Lower leg skin (tissue), 3 donors: ENCODE results near the gene SLC11A2.

Experiments
- POLR2A ChIP-seq, 2 donors: fragments of 450-650 bp; IDR thresholded peaks; one replicate each; pipeline ENCODE4 v1.6.1; 2016 to 2017; ENCODE audit warnings: antibody characterized with exemption in 2 of 2, mild to moderate bottlenecking in 1 of 2, moderate library complexity in 1 of 2
- TF ChIP-seq, protein P1 (sequence below), 3 donors: fragments of 450-650 bp; IDR thresholded peaks; one replicate each; pipeline ENCODE4 v1.5.1; 2016; ENCODE audit warnings: antibody characterized with exemption in 3 of 3, mild to moderate bottlenecking in 3 of 3, moderate library complexity in 2 of 3

DNA sequence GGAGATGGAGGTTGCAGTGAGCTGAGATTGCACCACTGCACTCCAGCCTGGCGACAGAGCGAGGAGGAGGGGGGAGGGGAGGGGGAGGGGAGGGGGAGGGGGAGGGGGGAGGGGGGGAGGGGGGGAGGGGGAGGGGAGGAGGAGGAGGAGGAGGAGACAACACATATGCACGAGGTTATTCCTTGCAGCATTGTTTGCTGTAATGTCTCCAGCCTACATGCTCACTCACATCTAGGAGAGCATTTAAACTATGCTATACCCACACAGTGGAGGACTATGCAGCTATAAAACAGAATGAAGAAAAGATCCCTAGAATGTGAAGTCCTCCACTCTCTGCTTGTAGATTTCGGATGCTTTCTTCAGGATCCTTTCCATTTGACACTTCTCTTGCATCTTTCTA lies 77.4 kb downstream of the SLC11A2 start:
- TF ChIP-seq POLR2A (IDR thresholded peaks at IDR 0.05) = no peak
- TF ChIP-seq, protein P1, sequence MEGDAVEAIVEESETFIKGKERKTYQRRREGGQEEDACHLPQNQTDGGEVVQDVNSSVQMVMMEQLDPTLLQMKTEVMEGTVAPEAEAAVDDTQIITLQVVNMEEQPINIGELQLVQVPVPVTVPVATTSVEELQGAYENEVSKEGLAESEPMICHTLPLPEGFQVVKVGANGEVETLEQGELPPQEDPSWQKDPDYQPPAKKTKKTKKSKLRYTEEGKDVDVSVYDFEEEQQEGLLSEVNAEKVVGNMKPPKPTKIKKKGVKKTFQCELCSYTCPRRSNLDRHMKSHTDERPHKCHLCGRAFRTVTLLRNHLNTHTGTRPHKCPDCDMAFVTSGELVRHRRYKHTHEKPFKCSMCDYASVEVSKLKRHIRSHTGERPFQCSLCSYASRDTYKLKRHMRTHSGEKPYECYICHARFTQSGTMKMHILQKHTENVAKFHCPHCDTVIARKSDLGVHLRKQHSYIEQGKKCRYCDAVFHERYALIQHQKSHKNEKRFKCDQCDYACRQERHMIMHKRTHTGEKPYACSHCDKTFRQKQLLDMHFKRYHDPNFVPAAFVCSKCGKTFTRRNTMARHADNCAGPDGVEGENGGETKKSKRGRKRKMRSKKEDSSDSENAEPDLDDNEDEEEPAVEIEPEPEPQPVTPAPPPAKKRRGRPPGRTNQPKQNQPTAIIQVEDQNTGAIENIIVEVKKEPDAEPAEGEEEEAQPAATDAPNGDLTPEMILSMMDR (IDR thresholded peaks at IDR 0.05) = no peak
